LoVo (cell line): ENCODE results near the gene APBA2.
"Not testable (repeated sequence)": the region's sequence is repeated elsewhere in the genome, so short reads cannot be mapped to it uniquely, and the experiment has no call there.

ENCODE experiments used
- DNase-seq: peaks from one replicate; pipeline ENCODE4 v3.0.0-alpha.2; 2016; ENCODE audit warnings: low spot score

APBA2 gene

DNA sequence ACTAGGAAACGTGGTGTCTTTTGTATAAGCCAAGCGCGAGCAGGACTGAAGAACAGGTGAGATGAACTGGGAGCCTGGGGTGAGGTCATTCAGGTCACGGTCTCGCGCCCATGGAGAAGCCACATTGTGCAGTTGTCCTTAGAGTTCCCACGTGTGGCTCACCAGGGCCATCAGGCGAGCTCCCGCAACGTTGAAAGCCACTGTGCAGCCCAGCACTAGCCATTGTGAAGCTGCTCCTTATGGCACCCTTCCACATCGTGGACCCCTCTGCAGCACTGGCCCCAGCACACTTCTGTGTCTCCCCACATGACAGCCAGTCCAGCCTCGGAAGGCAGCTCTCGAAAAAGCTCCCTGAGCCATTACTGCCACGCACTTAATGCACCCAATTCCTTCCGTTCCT lies 7.6 kb upstream of the APBA2 start:
- DNase-seq, result no peak

DNA sequence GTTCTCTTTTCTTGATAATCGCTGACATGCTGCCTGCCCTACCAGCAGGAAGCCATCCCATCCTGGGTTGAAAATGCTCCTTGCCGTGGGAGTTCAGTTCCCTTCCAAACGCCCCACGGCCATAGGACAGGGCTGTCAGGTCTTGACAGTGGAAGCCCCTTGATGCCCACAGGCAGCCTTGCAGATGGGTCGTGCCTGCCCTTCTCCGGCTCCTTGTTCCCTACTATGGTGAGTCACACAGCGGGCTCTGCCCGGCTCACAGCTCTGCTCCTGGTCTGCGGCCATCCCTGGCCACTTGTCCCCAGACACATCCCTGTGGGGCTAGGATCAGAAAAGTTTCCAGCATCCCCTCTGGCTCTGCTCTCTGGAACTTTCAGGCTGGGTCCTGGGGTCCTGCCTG lies 6.2 kb upstream of the APBA2 start:
- DNase-seq, result no peak

GRCh38 chr15:28880680-28881079 lies 5.1 kb upstream of the APBA2 start:
- no peak for DNase-seq

DNA sequence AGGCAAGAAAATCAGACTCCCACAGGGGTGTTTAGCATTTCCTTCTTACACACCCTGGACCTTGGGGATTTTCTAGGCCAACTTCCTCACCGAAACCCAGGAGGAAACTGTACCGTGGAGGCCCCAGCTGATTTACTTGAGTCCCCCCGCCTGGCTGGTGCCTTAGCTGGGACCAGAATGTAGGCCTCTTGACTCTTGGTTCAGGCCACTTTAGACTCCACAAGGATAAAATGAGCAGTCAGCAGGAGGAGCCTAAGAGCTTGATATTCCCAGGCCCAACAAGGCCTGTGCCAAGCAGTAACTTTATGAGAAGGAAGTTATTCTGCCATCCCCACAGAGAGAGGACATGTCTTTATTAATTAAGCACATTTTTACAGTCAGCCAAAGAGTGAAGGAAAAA lies 4.6 kb upstream of the APBA2 start:
- no peak for DNase-seq

GRCh38 chr15:28881600-28881999 lies 4.2 kb upstream of the APBA2 start:
- no peak for DNase-seq

DNA sequence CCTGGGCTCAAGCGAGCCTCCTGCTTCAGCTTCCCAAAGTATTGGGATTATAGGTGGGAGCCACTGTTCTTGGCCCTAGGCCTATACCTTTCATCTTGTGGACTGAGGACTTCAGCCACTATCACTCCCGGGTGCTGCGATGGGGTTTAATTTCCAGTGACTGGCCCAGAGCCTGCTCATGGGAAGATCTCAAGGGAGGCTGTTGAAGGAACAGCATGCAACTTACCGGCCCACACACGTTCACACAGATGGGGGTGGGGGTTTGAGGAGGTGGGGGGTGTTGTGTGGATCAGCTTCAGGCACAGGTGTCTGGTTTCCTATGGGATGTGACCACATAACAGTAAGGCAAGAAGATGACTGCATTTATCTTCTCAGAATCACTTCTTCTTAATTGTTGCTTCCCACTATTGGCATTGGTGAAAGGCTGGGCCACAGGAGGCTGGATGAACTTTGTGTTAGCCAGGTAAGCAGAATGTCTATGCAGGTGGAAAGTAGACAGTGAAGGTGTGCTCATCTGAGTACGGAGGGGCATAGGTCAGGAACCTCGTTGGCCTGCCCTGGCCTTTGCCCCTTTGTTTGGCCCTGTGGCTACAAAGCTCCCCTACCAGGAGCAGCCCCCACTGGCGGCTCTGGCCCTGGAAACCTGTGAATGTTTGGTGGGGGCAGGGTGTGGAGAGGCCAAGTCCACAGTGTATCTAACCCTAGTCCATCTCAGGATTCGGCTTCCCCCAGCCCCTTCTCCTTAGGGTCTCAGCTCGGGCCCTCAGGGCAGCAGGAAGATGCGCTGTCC lies 1.4 kb upstream of the APBA2 start:
- no peak for DNase-seq

- DNase-seq, result no peak
Observed at GRCh38 chr15:28885128-28885629, 595 bp upstream of the APBA2 start.

GRCh38 chr15:28886431-28887338 lies 911 bp downstream of the APBA2 start:
- DNase-seq, result no peak

GRCh38 chr15:28887339-28888174 lies 1.8 kb downstream of the APBA2 start:
- no peak for DNase-seq

DNA sequence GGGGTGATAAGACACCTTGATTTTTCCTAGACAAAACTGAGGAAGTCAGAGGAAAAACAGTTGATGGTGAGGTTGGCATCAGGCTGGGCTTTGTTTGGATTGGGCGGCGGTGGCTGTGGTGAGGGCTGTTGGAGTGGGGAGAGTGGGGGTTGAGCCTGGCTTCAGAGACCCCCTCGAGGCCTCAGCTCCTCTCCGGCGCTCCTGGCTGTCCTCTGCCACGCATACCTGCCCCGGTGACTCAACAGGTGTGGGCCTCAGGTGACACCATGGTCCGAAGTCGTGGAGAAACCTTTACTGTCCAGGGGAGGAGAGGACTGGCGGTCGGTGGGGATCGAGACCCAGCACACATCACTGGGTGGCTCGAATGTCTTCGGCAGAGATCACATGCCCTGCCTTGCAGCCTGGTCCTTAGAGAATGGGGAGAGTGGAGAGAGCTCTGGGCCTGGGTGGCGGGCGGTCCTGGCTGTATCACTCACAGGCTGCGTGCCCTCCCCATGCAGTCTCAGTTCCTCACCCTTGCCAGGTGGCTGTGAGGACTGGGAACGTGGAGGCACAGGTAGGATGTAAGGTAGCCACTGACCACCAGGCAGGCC lies 2.6 kb downstream of the APBA2 start:
- no peak for DNase-seq

GRCh38 chr15:28888900-28889299 lies 3.1 kb downstream of the APBA2 start:
- DNase-seq, result no peak

GRCh38 chr15:28889346-28889745 lies 3.6 kb downstream of the APBA2 start:
- DNase-seq, result no peak

- DNase-seq, result not testable (repeated sequence)
Observed at GRCh38 chr15:28889871-28890270, 4.1 kb downstream of the APBA2 start.

- not testable (repeated sequence) for DNase-seq
Observed at GRCh38 chr15:28890291-28890690, 4.5 kb downstream of the APBA2 start.

- DNase-seq, result no peak
Observed at GRCh38 chr15:28890711-28891495, 5.1 kb downstream of the APBA2 start.

- no peak for DNase-seq
Observed at GRCh38 chr15:28891588-28891987, 5.8 kb downstream of the APBA2 start.

DNA sequence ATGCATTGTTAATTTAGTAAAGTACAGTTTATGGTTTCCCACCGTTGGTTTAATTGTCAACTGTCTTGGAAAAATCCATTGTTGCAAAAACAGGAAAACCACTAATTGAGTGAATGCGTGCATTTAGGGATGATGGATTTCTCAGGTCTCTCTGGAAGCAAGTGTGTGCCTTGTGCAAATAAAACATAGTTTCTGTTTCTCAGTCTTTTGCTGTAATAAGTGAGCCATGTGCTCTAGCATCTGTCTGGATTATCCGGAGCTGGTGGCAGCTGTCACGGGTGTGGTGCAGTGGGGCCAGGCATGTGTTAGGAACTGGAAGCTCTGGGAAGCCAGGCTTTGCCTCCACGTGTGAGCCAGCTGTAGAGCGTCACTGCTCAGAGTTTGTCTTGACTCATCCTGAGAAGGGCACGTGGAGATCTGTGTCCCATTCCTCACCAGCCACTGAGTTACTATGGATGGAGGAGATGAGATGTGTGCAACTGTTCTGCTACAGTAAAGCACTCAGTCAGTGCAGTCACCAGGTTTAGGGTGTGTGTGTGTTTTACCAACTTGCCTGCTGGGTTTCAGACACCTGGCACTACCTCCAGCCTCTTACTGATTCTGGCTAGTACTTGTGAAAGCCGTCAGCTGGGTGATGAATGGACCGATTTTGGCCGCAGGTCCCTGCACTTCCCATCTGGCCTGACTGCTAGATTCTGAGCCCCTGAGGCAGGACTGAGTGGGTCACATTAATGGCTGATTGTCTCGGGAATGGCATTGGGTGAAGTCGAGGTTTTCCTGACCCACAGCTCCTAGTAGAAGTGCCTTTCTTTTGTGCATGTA lies 7.2 kb downstream of the APBA2 start:
- no peak for DNase-seq

GRCh38 chr15:28894631-28895030 lies 8.9 kb downstream of the APBA2 start:
- DNase-seq, result no peak

GRCh38 chr15:28895146-28895545 lies 9.4 kb downstream of the APBA2 start:
- DNase-seq, result no peak

DNA sequence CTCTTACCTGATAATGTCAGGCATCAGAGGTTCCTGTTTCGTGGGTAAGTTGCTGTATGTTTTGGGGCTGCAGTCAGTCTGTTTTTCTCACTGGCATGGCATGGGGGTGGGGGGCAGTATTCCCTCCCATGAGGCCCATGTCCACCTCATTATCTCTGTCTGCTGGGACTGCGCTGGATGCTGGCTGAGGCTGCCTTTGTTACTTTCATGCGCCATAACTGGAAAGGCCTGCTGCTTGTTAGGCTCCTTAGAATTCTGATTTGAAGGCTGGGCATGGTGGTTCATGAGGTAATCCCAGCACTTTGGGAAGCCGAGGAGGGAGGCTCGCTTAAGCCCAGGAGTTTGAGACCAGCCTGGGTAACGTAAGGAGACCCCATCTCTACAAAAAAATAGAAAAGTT lies 9.8 kb downstream of the APBA2 start:
- DNase-seq, result no peak
